H1 (cell line): Measurements from ENCODE around the gene EGFLAM. TPM values are rescaled to one million over a fixed set of nuclear protein-coding genes. Genes with fewer than 3 reads are reported as not detected.

Experiments
- FOSL1 ChIP-seq: IDR thresholded peaks from 2 replicates; pipeline ENCODE4 v1.6.1; 2011; ENCODE audit warnings: mild to moderate bottlenecking, low read depth, low read length, moderate library complexity; ENCODE audit not compliant: insufficient read depth
- KDM4A ChIP-seq: IDR thresholded peaks from one replicate; pipeline ENCODE4 v1.7.1; 2012; ENCODE audit warnings: low read depth, mild to moderate bottlenecking, moderate library complexity, low read length, inconsistent platforms; ENCODE audit not compliant: severe bottlenecking
- SP1 ChIP-seq: IDR thresholded peaks from 2 replicates; pipeline ENCODE4 v1.6.1; 2011; ENCODE audit warnings: low read depth, low read length
- TEAD4 ChIP-seq: IDR thresholded peaks from 2 replicates; pipeline ENCODE4 v1.6.1; 2012; ENCODE audit warnings: low read depth, low read length, inconsistent platforms, mixed read lengths
- polyA plus RNA-seq, 7 experiments: library from polyadenylated mRNA; depleted of rRNA in 3 of 7; stranded (reverse) in 5 of 7; unstranded in 2 of 7; fragments of >200 nt in 5 of 7; fragments of 200-250 nt in 2 of 7; gene quantifications; 1 replicate in 5 of 7; 2 replicates in 1 of 7; 4 replicates in 1 of 7; pipeline versions ENCODE4 v1.2.1 to v1.2.3, GENCODE V29; 2011 to 2013; ENCODE audit warnings: missing spikeins in 2 of 7, mixed read lengths in 2 of 7
- total RNA-seq: library from RNA; stranded (reverse); fragmentation: NEBNext Ultra II Directional; extraction: Animal tissue kit (Norgen Biotek cat#: 25700); gene quantifications from 2 replicates; pipeline ENCODE4 v1.2.1, GENCODE V29; 2021

The EGFLAM gene
- total and polyA plus RNA-seq, 2 of the 8 experiments (the other 6 are each of a cell fraction or from before 2014, with no cell fraction given): 0.20 to 0.24 TPM

GRCh38 chr5:38463634-38464521 is 205.5 kb downstream of the EGFLAM start (continued):
- no peak for TF ChIP-seq SP1
- no peak for TF ChIP-seq FOSL1
- TF ChIP-seq KDM4A: no peak
- no peak for TF ChIP-seq TEAD4
